Natural killer cell (primary cell): ENCODE measurements around the gene PDE4B. TPM values are rescaled to one million over a fixed set of nuclear protein-coding genes. Genes with fewer than 3 reads are reported as not detected.

Experiments used
- ATAC-seq, 3 donors: fragments of 150-1000 bp in 2 of 3; fragments of 200-7000 bp in 1 of 3; cut with Tn5 transposase; 1 replicate in 1 of 3; 2 replicates in 2 of 3; pipeline ENCODE4 v1.10.0; 2021; ENCODE audit warnings: mild to moderate bottlenecking in 2 of 3, moderate library complexity in 2 of 3
- DNase-seq, 2 donors: peaks; one replicate each; pipeline versions ENCODE4 v3.0.0 to v3.0.0-alpha.2; 2013 to 2021; ENCODE audit warnings: mixed read lengths in 1 of 2
- H3K27ac ChIP-seq: one replicate; pipeline ENCODE4 v1.5.1; 2013; ENCODE audit warnings: mild to moderate bottlenecking, low read length
- H3K27me3 ChIP-seq: one replicate; pipeline ENCODE4 v1.6.1; 2013; ENCODE audit warnings: low read length; ENCODE audit not compliant: control insufficient read depth, insufficient read depth
- H3K36me3 ChIP-seq: one replicate; pipeline ENCODE4 v1.6.1; 2013; ENCODE audit warnings: low read length; ENCODE audit not compliant: control insufficient read depth, insufficient read depth
- H3K4me1 ChIP-seq: one replicate; pipeline ENCODE4 v1.6.1; 2013; ENCODE audit warnings: low read length; ENCODE audit not compliant: control insufficient read depth, insufficient read depth
- H3K4me3 ChIP-seq: one replicate; pipeline ENCODE4 v1.5.1; 2013; ENCODE audit warnings: low read length
- H3K9me3 ChIP-seq: one replicate; pipeline ENCODE4 v1.6.1; 2013; ENCODE audit warnings: low read length; ENCODE audit not compliant: control insufficient read depth, insufficient read depth
- H3K27ac Mint-ChIP-seq, 2 donors: one replicate each; pipeline ENCODE4 v1.8.0; 2022; ENCODE audit warnings: mild to moderate bottlenecking in 2 of 2, mixed read lengths in 2 of 2, moderate library complexity in 1 of 2
- H3K27me3 Mint-ChIP-seq, 2 donors: one replicate each; pipeline ENCODE4 v1.8.0; 2022; ENCODE audit warnings: low read depth in 2 of 2, mixed read lengths in 2 of 2
- H3K36me3 Mint-ChIP-seq: one replicate; pipeline ENCODE4 v1.8.0; 2022; ENCODE audit warnings: mixed read lengths
- H3K4me1 Mint-ChIP-seq, 2 donors: one replicate each; pipeline ENCODE4 v1.8.0; 2022; ENCODE audit warnings: mixed read lengths in 2 of 2
- H3K4me3 Mint-ChIP-seq: one replicate; pipeline ENCODE4 v1.8.0; 2022; ENCODE audit warnings: mild to moderate bottlenecking, moderate library complexity, mixed read lengths
- H3K9me3 Mint-ChIP-seq, 2 donors: one replicate each; pipeline ENCODE4 v1.8.0; 2022; ENCODE audit warnings: mixed read lengths in 2 of 2
- CTCF ChIP-seq: fragments of 200-600 bp; IDR thresholded peaks from one replicate; pipeline ENCODE4 v1.8.0; 2022; ENCODE audit warnings: antibody characterized with exemption
- WGBS: methylation state at CpG from one replicate; pipeline ENCODE4 v1.1.7; 2013; ENCODE audit warnings: missing lambda C conversion rate; ENCODE audit not compliant: insufficient coverage; 5-methylcytosine and 5-hydroxymethylcytosine counted together
- intact Hi-C: fragments of 100-400 bp; cut with micrococcal nuclease; formaldehyde crosslinking; loops from one replicate; pipeline ENCODE4 v1.14.2; 2022
- total RNA-seq, 4 donors: library from RNA; stranded (reverse); fragments of 120-200 nt in 1 of 4; gene quantifications; one replicate each; pipeline versions ENCODE4 v1.2.3 to v1.2.4, GENCODE V29; 2013 to 2022

The PDE4B gene
- total RNA-seq, 3 donors from 2014 or later (not counting 1 experiment from before 2014, with no cell fraction given), result 18.0 to 42.4 (median 25.5) TPM

GRCh38 chr1:66013371-66013770 lies 220.7 kb downstream of the PDE4B start:
- 77% methylated on average over 3 of the region's 3 CpGs for WGBS
- no peak overlapping the region for H3K4me3 ChIP-seq
- DNase-seq, result no peak
- H3K4me1 Mint-ChIP-seq, result no peaks in the 10 kb centered on the region
- H3K9me3 ChIP-seq, result no peaks in the 10 kb centered on the region
- no peak overlapping the region for H3K27ac Mint-ChIP-seq
- no peaks in the 10 kb centered on the region for H3K27me3 ChIP-seq
- no peaks in the 10 kb centered on the region for H3K36me3 ChIP-seq
- peaks cover 5 to 13% of the 10 kb centered on the region in 2 donors for H3K27me3 Mint-ChIP-seq
- ATAC-seq, result no peak
- no peaks in the 10 kb centered on the region for H3K36me3 Mint-ChIP-seq
- intact Hi-C loops, result no loop called here
- H3K27ac ChIP-seq, result no peak overlapping the region
- H3K4me3 Mint-ChIP-seq, result no peak overlapping the region
- no peaks in the 10 kb centered on the region for H3K4me1 ChIP-seq
- H3K9me3 Mint-ChIP-seq, result no peaks in the 10 kb centered on the region
- TF ChIP-seq CTCF, result no peak

- no peak for DNase-seq
- intact Hi-C loops, result no loop called here
- Mint-ChIP-seq H3K27me3 (no peaks in the 10 kb centered on the region), H3K27ac (no peak overlapping the region), H3K4me1 (no peaks in the 10 kb centered on the region), H3K9me3 (peaks cover 2 to 4% of the 10 kb centered on the region in 2 donors), H3K36me3 (no peaks in the 10 kb centered on the region), H3K4me3 (no peak overlapping the region)
- no peaks in the 10 kb centered on the region for H3K4me1 ChIP-seq
- WGBS, result 94% methylated on average over 2 of the region's 2 CpGs
- no peak overlapping the region for H3K27ac ChIP-seq
- no peaks in the 10 kb centered on the region for H3K36me3 ChIP-seq
- peaks cover under 1% of the 10 kb centered on the region for H3K9me3 ChIP-seq
- H3K27me3 ChIP-seq, result no peaks in the 10 kb centered on the region
- ATAC-seq, result no peak
- no peak overlapping the region for H3K4me3 ChIP-seq
- TF ChIP-seq CTCF, result no peak
Measured at GRCh38 chr1:66022904-66023620, 230.4 kb downstream of the PDE4B start.

DNA sequence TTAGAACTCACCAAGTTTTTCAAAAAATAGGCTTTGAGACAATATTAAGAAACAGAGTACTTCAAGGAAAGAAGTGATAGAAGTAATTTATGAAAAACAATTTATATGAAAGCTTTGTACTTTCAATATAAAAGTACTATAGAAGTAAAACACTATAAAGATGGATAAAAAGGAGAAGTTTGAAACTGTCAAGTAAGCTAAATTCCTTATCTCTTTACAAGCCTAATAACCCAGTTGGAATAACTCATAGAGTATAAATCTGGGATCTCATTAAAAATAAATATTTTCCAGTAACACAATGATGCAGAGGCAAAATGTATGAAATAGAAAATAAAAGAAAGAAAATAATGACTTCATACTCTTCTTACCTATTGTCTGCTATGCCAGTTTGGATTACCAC lies 232.5 kb downstream of the PDE4B start:
- Histone ChIP-seq H3K27ac (no peak overlapping the region), H3K4me1 (no peaks in the 10 kb centered on the region), H3K9me3 (peaks cover 2% of the 10 kb centered on the region), H3K36me3 (no peaks in the 10 kb centered on the region), H3K4me3 (no peak overlapping the region), H3K27me3 (no peaks in the 10 kb centered on the region)
- no peak overlapping the region for H3K27ac Mint-ChIP-seq
- H3K4me1 Mint-ChIP-seq, result no peaks in the 10 kb centered on the region
- no peak for TF ChIP-seq CTCF
- DNase-seq, result no peak
- ATAC-seq, result no peak
- no peak overlapping the region for H3K4me3 Mint-ChIP-seq
- no peaks in the 10 kb centered on the region for H3K27me3 Mint-ChIP-seq
- intact Hi-C loops, result no loop called here
- H3K36me3 Mint-ChIP-seq, result peaks cover 3% of the 10 kb centered on the region
- peaks cover 5 to 9% of the 10 kb centered on the region in 2 donors for H3K9me3 Mint-ChIP-seq

GRCh38 chr1:66028035-66028434 lies 235.3 kb downstream of the PDE4B start:
- H3K27ac Mint-ChIP-seq, result no peak overlapping the region
- H3K4me1 ChIP-seq, result no peaks in the 10 kb centered on the region
- no peaks in the 10 kb centered on the region for H3K27me3 ChIP-seq
- no peak overlapping the region for H3K4me3 ChIP-seq
- intact Hi-C loops, result no loop called here
- 91% methylated on average over 3 of the region's 3 CpGs for WGBS
- H3K27ac ChIP-seq, result no peak overlapping the region
- peaks cover 4% of the 10 kb centered on the region for H3K9me3 ChIP-seq
- H3K27me3 Mint-ChIP-seq, result no peaks in the 10 kb centered on the region
- DNase-seq (no peak), ATAC-seq (no peak)
- no peak overlapping the region for H3K4me3 Mint-ChIP-seq
- peaks cover 9% of the 10 kb centered on the region for H3K36me3 Mint-ChIP-seq
- H3K36me3 ChIP-seq, result no peaks in the 10 kb centered on the region
- no peak for TF ChIP-seq CTCF
- H3K4me1 Mint-ChIP-seq, result no peaks in the 10 kb centered on the region
- peaks cover 5 to 9% of the 10 kb centered on the region in 2 donors for H3K9me3 Mint-ChIP-seq
